HEK293 (cell line): ENCODE measurements around the gene COQ8A.

Source experiments
- CTCF ChIA-PET: fragments of 350-600 bp; formaldehyde crosslinking; extraction: SDS; loops from one replicate; lab custom pipeline; 2021; ENCODE audit warnings: antibody characterized with exemption; lab: Yijun Ruan, JAX
- POLR2A ChIA-PET: fragments of 300-600 bp; formaldehyde crosslinking; extraction: SDS; loops from one replicate; lab custom pipeline; 2020; ENCODE audit warnings: antibody characterized with exemption, inconsistent platforms; lab: Yijun Ruan, JAX
- H3K27ac ChIP-seq: fragments of 200-500 bp; sonication (Bioruptor generic); 2 replicates; pipeline ENCODE4 v1.5.1; 2014; ENCODE audit warnings: low read depth, low read length, control low read depth, inconsistent platforms; ENCODE audit errors: extremely low read depth
- H3K36me3 ChIP-seq, 2 experiments: fragments of 200-500 bp in 1 of 2; sonication (Bioruptor generic) in 1 of 2; 1 replicate in 1 of 2; 2 replicates in 1 of 2; pipeline ENCODE4 v1.5.1; 2014 to 2017; ENCODE audit warnings: inconsistent platforms in 2 of 2, low read length in 2 of 2; ENCODE audit not compliant: control insufficient read depth in 2 of 2, insufficient read depth in 1 of 2
- H3K4me1 ChIP-seq: fragments of 200-500 bp; sonication (Bioruptor generic); 2 replicates; pipeline ENCODE4 v1.5.1; 2014; ENCODE audit warnings: mild to moderate bottlenecking, low read length, inconsistent platforms; ENCODE audit not compliant: control insufficient read depth, insufficient read depth
- H3K4me3 ChIP-seq: 2 replicates; pipeline ENCODE4 v1.5.1; 2011; ENCODE audit warnings: low read depth, mild to moderate bottlenecking, control low read depth, low read length, moderate library complexity
- H3K9me3 ChIP-seq: fragments of 200-500 bp; sonication (Bioruptor generic); 2 replicates; pipeline ENCODE4 v1.5.1; 2014; ENCODE audit warnings: low read depth, low read length, inconsistent platforms; ENCODE audit not compliant: control insufficient read depth, insufficient read depth
- EGR2 ChIP-seq: fragments of 450-650 bp; formaldehyde crosslinking; IDR thresholded peaks from 2 replicates; pipeline ENCODE4 v1.5.1; 2016; ENCODE audit warnings: low read depth, missing biosample characterization, missing genetic modification characterization
- KLF1 ChIP-seq: fragments of 450-650 bp; formaldehyde crosslinking; IDR thresholded peaks from 2 replicates; pipeline ENCODE4 v1.5.1; 2016; ENCODE audit warnings: missing biosample characterization, missing genetic modification characterization
- KLF10 ChIP-seq: fragments of 450-650 bp; IDR thresholded peaks from 2 replicates; pipeline ENCODE4 v1.5.1; 2018; ENCODE audit warnings: missing biosample characterization, mild to moderate bottlenecking, missing genetic modification characterization
- KLF8 ChIP-seq: fragments of 450-650 bp; formaldehyde crosslinking; IDR thresholded peaks from 2 replicates; pipeline ENCODE4 v1.5.1; 2016; ENCODE audit warnings: missing biosample characterization, missing genetic modification characterization
- SALL2 ChIP-seq: fragments of 450-650 bp; formaldehyde crosslinking; IDR thresholded peaks from 2 replicates; pipeline ENCODE4 v1.5.0; 2017; ENCODE audit warnings: missing biosample characterization, mild to moderate bottlenecking, missing genetic modification characterization, borderline replicate concordance
- ZBTB10 ChIP-seq: fragments of 450-650 bp; formaldehyde crosslinking; IDR thresholded peaks from 2 replicates; pipeline ENCODE4 v1.5.1; 2016; ENCODE audit warnings: missing biosample characterization, missing genetic modification characterization
- ZBTB20 ChIP-seq: fragments of 450-650 bp; formaldehyde crosslinking; IDR thresholded peaks from 2 replicates; pipeline ENCODE4 v1.5.1; 2016; ENCODE audit warnings: missing biosample characterization, missing genetic modification characterization
- ZFHX2 ChIP-seq: fragments of 450-650 bp; formaldehyde crosslinking; conservative IDR thresholded peaks from 2 replicates; pipeline ENCODE4 v1.5.1; 2016; ENCODE audit warnings: missing biosample characterization, missing genetic modification characterization
- ZNF324 ChIP-seq: fragments of 450-650 bp; formaldehyde crosslinking; IDR thresholded peaks from 2 replicates; pipeline ENCODE4 v1.5.1; 2016; ENCODE audit warnings: missing biosample characterization, missing genetic modification characterization
- ZNF544 ChIP-seq: fragments of 450-650 bp; formaldehyde crosslinking; IDR thresholded peaks from 2 replicates; pipeline ENCODE4 v1.5.0; 2017; ENCODE audit warnings: missing biosample characterization, missing genetic modification characterization
- ZNF621 ChIP-seq: fragments of 450-650 bp; formaldehyde crosslinking; IDR thresholded peaks from 2 replicates; pipeline ENCODE4 v1.5.1; 2017; ENCODE audit warnings: missing biosample characterization, missing genetic modification characterization
- ZNF623 ChIP-seq: fragments of 450-650 bp; formaldehyde crosslinking; IDR thresholded peaks from 2 replicates; pipeline ENCODE4 v1.5.1; 2016; ENCODE audit warnings: missing biosample characterization, missing genetic modification characterization
- ZNF645 ChIP-seq: fragments of 450-650 bp; formaldehyde crosslinking; IDR thresholded peaks from 2 replicates; pipeline ENCODE4; 2016; ENCODE audit warnings: missing biosample characterization, missing genetic modification characterization
- ZNF785 ChIP-seq: fragments of 450-650 bp; formaldehyde crosslinking; IDR thresholded peaks from 2 replicates; pipeline ENCODE4 v1.5.1; 2016; ENCODE audit warnings: missing biosample characterization, missing genetic modification characterization
- TF ChIP-seq, protein P1 (sequence below): fragments of 450-650 bp; formaldehyde crosslinking; IDR thresholded peaks from 2 replicates; pipeline ENCODE4 v1.5.1; 2017; ENCODE audit warnings: missing biosample characterization, missing genetic modification characterization
- TF ChIP-seq, protein P2 (sequence below): fragments of 450-650 bp; formaldehyde crosslinking; IDR thresholded peaks from 2 replicates; pipeline ENCODE4 v1.5.1; 2017; ENCODE audit warnings: missing biosample characterization, missing genetic modification characterization
- TF ChIP-seq, protein P3 (sequence below): fragments of 450-650 bp; formaldehyde crosslinking; IDR thresholded peaks from 2 replicates; pipeline ENCODE4 v1.5.1; 2016; ENCODE audit warnings: missing biosample characterization, missing genetic modification characterization

The COQ8A gene

DNA sequence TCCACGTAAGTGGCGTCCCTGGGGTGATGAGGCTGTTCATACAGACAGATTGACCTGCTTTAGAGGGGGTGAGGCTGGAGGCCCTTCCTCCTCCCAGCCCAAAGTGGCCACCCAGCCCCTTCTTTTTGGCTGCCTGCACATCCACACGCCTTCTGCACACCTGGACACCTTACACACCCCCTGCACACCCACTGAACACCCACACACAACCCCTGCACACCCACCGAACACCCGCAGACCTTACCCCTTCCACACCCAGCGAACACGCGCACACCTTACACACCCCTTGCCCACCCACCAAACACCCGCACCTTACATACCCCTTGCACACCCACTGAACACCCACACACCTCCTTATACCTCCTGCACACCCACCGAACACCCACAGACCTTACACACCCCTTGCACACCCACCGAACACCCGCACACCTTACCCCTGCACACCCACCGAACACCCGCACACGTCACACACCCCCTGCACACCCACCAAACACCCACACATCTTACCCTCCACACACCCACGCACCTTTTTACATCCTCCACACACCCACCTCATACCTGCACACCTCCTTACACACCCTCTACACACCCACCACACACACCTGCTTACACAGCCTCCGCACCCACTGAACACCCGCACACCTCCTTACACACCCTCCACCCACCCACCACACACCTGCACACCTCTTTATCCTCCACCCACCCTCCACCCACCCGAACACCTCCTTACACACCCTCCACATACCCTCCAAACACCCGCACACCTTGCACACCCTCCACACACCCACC lies 37.7 kb downstream of the COQ8A start:
- ChIA-PET POLR2A (no interaction called here), CTCF (no interaction called here)
- H3K4me1 ChIP-seq = no peaks in the 10 kb centered on the region
- H3K4me3 ChIP-seq = no peak overlapping the region
- no peak overlapping the region for H3K27ac ChIP-seq
- H3K36me3 ChIP-seq = peaks cover 12 to 21% of the 10 kb centered on the region in 2 experiments; a peak in 2 of 3 replicates
- H3K9me3 ChIP-seq = no peaks in the 10 kb centered on the region
- TF ChIP-seq ZNF544 (0 out of 2 replicates have a peak, but pooled peaks have one; percentile 16), SALL2 (tag by site-specific recombination) (no peak), EGR2 (peak; percentile 99), ZBTB10 (tag by site-specific recombination) (0 out of 2 replicates have a peak, but pooled peaks have one; percentile 24), ZNF623 (no peak), ZBTB20 (tag by site-specific recombination) (0 out of 2 replicates have a peak, but pooled peaks have one; percentile 24), KLF1 (tag by site-specific recombination) (0 out of 2 replicates have a peak, but pooled peaks have one; percentile 46), KLF8 (tag by site-specific recombination) (peak; percentile 46; the same call in 1 of the 2 replicates), ZNF621 (tag by site-specific recombination) (peak; percentile 30; the same call in 1 of the 2 replicates), KLF10 (tag by site-specific recombination) (0 out of 2 replicates have a peak, but pooled peaks have one; percentile 28), ZNF785 (tag by site-specific recombination) (0 out of 2 replicates have a peak, but pooled peaks have one; percentile 36), ZNF324 (no peak), ZFHX2 (tag by site-specific recombination) (peak; percentile 99), ZNF645 (tag by site-specific recombination) (0 out of 2 replicates have a peak, but pooled peaks have one; percentile 18)
- TF ChIP-seq, protein P1, sequence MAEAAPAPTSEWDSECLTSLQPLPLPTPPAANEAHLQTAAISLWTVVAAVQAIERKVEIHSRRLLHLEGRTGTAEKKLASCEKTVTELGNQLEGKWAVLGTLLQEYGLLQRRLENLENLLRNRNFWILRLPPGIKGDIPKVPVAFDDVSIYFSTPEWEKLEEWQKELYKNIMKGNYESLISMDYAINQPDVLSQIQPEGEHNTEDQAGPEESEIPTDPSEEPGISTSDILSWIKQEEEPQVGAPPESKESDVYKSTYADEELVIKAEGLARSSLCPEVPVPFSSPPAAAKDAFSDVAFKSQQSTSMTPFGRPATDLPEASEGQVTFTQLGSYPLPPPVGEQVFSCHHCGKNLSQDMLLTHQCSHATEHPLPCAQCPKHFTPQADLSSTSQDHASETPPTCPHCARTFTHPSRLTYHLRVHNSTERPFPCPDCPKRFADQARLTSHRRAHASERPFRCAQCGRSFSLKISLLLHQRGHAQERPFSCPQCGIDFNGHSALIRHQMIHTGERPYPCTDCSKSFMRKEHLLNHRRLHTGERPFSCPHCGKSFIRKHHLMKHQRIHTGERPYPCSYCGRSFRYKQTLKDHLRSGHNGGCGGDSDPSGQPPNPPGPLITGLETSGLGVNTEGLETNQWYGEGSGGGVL = no peak
- TF ChIP-seq, protein P2, sequence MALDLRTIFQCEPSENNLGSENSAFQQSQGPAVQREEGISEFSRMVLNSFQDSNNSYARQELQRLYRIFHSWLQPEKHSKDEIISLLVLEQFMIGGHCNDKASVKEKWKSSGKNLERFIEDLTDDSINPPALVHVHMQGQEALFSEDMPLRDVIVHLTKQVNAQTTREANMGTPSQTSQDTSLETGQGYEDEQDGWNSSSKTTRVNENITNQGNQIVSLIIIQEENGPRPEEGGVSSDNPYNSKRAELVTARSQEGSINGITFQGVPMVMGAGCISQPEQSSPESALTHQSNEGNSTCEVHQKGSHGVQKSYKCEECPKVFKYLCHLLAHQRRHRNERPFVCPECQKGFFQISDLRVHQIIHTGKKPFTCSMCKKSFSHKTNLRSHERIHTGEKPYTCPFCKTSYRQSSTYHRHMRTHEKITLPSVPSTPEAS (tag by site-specific recombination) = peak; percentile 44; the same call in 1 of the 2 replicates
- TF ChIP-seq, protein P3, sequence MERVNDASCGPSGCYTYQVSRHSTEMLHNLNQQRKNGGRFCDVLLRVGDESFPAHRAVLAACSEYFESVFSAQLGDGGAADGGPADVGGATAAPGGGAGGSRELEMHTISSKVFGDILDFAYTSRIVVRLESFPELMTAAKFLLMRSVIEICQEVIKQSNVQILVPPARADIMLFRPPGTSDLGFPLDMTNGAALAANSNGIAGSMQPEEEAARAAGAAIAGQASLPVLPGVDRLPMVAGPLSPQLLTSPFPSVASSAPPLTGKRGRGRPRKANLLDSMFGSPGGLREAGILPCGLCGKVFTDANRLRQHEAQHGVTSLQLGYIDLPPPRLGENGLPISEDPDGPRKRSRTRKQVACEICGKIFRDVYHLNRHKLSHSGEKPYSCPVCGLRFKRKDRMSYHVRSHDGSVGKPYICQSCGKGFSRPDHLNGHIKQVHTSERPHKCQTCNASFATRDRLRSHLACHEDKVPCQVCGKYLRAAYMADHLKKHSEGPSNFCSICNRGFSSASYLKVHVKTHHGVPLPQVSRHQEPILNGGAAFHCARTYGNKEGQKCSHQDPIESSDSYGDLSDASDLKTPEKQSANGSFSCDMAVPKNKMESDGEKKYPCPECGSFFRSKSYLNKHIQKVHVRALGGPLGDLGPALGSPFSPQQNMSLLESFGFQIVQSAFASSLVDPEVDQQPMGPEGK = 0 out of 2 replicates have a peak, but pooled peaks have one; percentile 30
